Activated B cell treated with CpG ODN at 0.5 μM for 24 hours (primary cell): ENCODE results near the gene STK33. TPM values are rescaled to one million over a fixed set of nuclear protein-coding genes. Genes with fewer than 3 reads are reported as not detected.

Experiments
- ATAC-seq: fragments of 200-7000 bp; cut with Tn5 transposase; one replicate; pipeline ENCODE4 v1.10.0; 2021; ENCODE audit warnings: low read depth, mild to moderate bottlenecking, moderate library complexity
- CTCF ChIA-PET: fragments of 350-600 bp; sonication (Branson Sonifier 250); formaldehyde crosslinking; loops from one replicate; lab custom pipeline; 2021; ENCODE audit warnings: antibody characterized with exemption; lab: Charles Lee
- POLR2A ChIA-PET: fragments of 350-600 bp; sonication (Branson Sonifier 250); formaldehyde crosslinking; loops from one replicate; lab custom pipeline; 2021; ENCODE audit warnings: antibody characterized with exemption; lab: Charles Lee
- DNase-seq: peaks from one replicate; pipeline ENCODE4 v3.0.0; 2022
- H3K27ac Mint-ChIP-seq: one replicate; pipeline ENCODE4 v1.8.0; 2020; ENCODE audit warnings: mixed read lengths
- H3K27me3 Mint-ChIP-seq: one replicate; pipeline ENCODE4 v1.8.0; 2021; ENCODE audit warnings: mixed read lengths
- H3K36me3 Mint-ChIP-seq: one replicate; pipeline ENCODE4 v1.8.0; 2021; ENCODE audit warnings: low read depth, mixed read lengths
- H3K4me1 Mint-ChIP-seq: one replicate; pipeline ENCODE4 v1.8.0; 2021; ENCODE audit warnings: mixed read lengths
- H3K4me3 Mint-ChIP-seq: one replicate; pipeline ENCODE4 v1.8.0; 2020; ENCODE audit warnings: mild to moderate bottlenecking, mixed read lengths
- H3K9me3 Mint-ChIP-seq: one replicate; pipeline ENCODE4 v1.8.0; 2020; ENCODE audit warnings: mixed read lengths
- intact Hi-C: fragments of 100-400 bp; cut with micrococcal nuclease; formaldehyde crosslinking; loops from one replicate; pipeline ENCODE4 v1.15.1; 2024
- total RNA-seq: library from RNA; stranded (reverse); gene quantifications from 2 replicates; pipeline ENCODE4 v1.2.3, GENCODE V29; 2022
- TF ChIP-seq, protein P1 (sequence below): fragments of 200-600 bp; IDR thresholded peaks from one replicate; pipeline ENCODE4 v1.8.0; 2022; ENCODE audit warnings: antibody characterized with exemption, mild to moderate bottlenecking

The STK33 gene
- total RNA-seq, 1 donor from 2014 or later: 14.0 TPM

DNA sequence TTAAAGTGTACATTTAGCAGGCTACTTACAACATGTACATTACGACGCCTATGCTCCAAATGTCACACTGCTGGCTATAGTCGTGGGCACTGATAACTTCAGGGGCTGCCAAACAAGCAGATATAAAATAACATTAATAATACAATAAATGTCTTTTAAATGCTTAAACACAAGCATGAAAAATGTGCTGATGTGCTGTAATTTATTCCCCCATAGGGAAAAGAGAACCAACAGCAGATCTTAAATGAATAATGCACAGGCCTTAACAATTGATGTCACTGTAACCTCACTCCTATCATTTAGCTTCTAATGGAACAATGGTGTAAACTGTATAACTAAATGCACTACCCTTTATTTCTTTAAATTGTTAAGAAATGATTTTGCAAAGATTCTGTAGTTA, 153.4 kb downstream of the STK33 start:
- Mint-ChIP-seq H3K4me3 (no peak overlapping the region), H3K27ac (no peak overlapping the region), H3K36me3 (no peaks in the 10 kb centered on the region), H3K9me3 (no peaks in the 10 kb centered on the region), H3K4me1 (no peaks in the 10 kb centered on the region), H3K27me3 (no peaks in the 10 kb centered on the region)
- DNase-seq (no peak), ATAC-seq (no peak)
- TF ChIP-seq, protein P1, sequence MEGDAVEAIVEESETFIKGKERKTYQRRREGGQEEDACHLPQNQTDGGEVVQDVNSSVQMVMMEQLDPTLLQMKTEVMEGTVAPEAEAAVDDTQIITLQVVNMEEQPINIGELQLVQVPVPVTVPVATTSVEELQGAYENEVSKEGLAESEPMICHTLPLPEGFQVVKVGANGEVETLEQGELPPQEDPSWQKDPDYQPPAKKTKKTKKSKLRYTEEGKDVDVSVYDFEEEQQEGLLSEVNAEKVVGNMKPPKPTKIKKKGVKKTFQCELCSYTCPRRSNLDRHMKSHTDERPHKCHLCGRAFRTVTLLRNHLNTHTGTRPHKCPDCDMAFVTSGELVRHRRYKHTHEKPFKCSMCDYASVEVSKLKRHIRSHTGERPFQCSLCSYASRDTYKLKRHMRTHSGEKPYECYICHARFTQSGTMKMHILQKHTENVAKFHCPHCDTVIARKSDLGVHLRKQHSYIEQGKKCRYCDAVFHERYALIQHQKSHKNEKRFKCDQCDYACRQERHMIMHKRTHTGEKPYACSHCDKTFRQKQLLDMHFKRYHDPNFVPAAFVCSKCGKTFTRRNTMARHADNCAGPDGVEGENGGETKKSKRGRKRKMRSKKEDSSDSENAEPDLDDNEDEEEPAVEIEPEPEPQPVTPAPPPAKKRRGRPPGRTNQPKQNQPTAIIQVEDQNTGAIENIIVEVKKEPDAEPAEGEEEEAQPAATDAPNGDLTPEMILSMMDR: no peak
- ChIA-PET CTCF (no interaction called here), POLR2A (no interaction called here)
- intact Hi-C loops: no loop called here

DNA sequence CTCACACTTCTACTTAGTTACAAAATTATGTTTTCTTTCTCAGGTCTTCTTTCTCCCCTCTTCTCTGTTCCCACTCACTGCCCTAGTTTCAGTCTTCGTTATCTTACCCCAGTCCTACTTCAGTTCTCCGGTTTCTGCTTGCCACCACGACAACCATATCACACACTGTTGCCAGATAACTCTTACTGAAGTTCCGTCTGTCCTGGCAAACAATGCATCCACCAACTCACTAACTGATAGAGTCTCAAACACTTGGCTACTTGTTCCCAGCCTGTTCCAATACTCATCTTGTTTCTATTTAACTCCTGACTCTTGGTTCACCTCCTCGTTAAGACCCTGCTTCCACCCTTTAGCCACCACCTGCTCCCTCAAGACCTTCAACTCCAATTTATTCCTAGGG, 164.5 kb downstream of the STK33 start:
- ATAC-seq: no peak

DNA sequence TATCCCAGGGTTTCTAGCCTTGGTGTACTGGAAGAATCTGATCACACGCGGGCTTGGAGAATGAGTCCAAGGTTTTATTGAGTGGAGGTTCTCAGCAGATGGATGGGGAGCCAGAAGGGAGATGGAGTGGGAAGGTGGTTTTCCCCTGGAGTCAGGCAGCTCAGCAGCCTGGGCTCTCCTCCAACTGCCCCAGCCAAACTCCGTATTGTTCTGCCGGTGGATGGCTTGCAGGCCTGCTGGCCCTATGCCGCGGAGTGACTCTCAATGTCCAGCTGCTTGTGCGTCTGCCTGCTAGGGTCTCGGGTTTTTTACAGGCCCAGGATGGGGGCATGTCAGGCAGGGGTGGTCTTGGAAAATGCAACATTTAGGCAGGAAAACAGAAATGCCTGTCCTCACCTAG, 168.0 kb downstream of the STK33 start:
- Mint-ChIP-seq H3K9me3 (no peaks in the 10 kb centered on the region), H3K27ac (no peak overlapping the region), H3K36me3 (no peaks in the 10 kb centered on the region), H3K4me3 (no peak overlapping the region), H3K4me1 (no peaks in the 10 kb centered on the region), H3K27me3 (no peaks in the 10 kb centered on the region)
- POLR2A ChIA-PET: no interaction called here
- CTCF ChIA-PET: no interaction called here
- no peak for ATAC-seq
- DNase-seq: no peak
- intact Hi-C loops: no loop called here
- TF ChIP-seq, protein P1: no peak

More for the DNA sequence above, 164.5 kb downstream of the STK33 start:
- Mint-ChIP-seq H3K36me3 (no peaks in the 10 kb centered on the region), H3K27me3 (no peaks in the 10 kb centered on the region), H3K4me1 (no peaks in the 10 kb centered on the region), H3K4me3 (no peak overlapping the region), H3K9me3 (no peaks in the 10 kb centered on the region), H3K27ac (no peak overlapping the region)
- TF ChIP-seq, protein P1: no peak
- ChIA-PET CTCF (no interaction called here), POLR2A (no interaction called here)
- intact Hi-C loops: no loop called here
- DNase-seq: no peak

DNA sequence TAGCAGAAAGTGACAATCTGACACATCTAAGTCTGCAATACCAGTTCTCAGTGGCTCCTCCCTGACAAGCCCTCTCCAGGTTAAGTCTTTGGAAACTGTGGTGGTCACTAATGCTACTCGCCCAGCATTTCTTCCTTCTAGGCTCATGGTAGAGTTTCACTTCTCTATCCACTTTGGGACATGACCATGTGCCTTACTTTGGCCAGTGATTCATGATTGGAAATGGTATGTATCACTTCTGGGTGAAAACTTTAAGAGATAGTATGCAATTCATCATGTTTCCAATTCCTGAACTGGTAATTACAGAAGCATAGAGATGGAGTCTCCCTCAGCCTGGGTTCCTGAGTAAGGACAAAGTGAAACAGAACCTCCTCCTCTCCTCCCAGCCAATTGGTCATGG, 178.8 kb downstream of the STK33 start:
- DNase-seq (no peak), ATAC-seq (no peak)
- H3K27me3 Mint-ChIP-seq: no peaks in the 10 kb centered on the region
- no peak overlapping the region for H3K4me3 Mint-ChIP-seq
- no peak overlapping the region for H3K27ac Mint-ChIP-seq
- TF ChIP-seq, protein P1: no peak
- CTCF ChIA-PET: no interaction called here
- H3K36me3 Mint-ChIP-seq: no peaks in the 10 kb centered on the region
- H3K4me1 Mint-ChIP-seq: no peaks in the 10 kb centered on the region
- POLR2A ChIA-PET: no interaction called here
- H3K9me3 Mint-ChIP-seq: no peaks in the 10 kb centered on the region
- intact Hi-C loops: no loop called here

DNA sequence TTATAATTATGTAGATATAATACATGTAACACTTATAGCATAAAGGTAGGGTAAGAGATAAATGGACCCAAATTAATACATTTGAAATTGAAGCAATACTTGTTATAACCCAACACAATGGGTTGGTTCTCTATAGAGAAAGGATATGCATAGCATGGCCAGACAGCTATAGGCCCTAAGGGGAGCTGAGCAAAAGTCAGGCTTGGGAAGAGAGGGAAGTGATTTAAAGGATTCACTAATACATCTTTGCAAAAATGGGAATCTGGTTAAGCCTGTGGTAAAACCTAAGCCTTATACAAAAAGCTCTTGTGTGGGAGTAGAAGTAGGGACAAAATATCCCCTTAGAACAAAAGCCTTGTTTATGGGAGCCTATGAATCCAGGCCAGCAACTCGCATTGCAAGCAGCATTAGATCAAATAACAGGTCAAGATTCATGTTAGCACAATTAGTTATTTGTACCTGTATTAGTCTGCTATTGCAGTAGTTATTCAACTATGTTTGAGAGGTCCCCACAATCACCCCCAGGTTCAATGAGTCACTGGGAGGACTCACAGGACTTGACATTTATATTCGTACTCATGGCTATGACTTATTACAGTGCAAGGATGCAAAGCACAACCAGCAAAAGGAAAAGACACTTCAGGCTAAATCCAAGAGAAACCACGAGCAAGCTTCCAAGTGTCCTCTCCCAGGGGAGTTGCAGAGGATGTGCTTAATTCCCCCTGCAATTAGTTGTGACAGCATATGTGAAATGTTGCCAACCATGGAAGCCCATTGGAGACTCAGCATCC, 185.7 kb downstream of the STK33 start:
- H3K9me3 Mint-ChIP-seq: no peaks in the 10 kb centered on the region
- no peak for DNase-seq
- intact Hi-C loops: no loop called here
- H3K27ac Mint-ChIP-seq: no peak overlapping the region
- ChIA-PET POLR2A (no interaction called here), CTCF (no interaction called here)
- no peaks in the 10 kb centered on the region for H3K4me1 Mint-ChIP-seq
- TF ChIP-seq, protein P1: no peak
- H3K27me3 Mint-ChIP-seq: no peaks in the 10 kb centered on the region
- ATAC-seq: no peak
- no peaks in the 10 kb centered on the region for H3K36me3 Mint-ChIP-seq
- H3K4me3 Mint-ChIP-seq: no peak overlapping the region
